Neural progenitor cell (in vitro differentiated cells): ENCODE results near the gene UGGT1. TPM values are rescaled to one million over a fixed set of nuclear protein-coding genes. Genes with fewer than 3 reads are reported as not detected.

Source experiments
- DNase-seq: peaks from one replicate; pipeline ENCODE4 v3.0.0-alpha.2; 2016; ENCODE audit warnings: low spot score
- H2AFZ ChIP-seq: fragments of 200-600 bp; sonication (generic); replicated peaks from 2 replicates; pipeline ENCODE4 v1.6.1; 2016; ENCODE audit warnings: antibody characterized with exemption
- H3F3A ChIP-seq: fragments of 200-600 bp; sonication (generic); 2 replicates; pipeline ENCODE4 v1.6.1; 2016; ENCODE audit warnings: antibody characterized with exemption, low read depth
- H3K27ac ChIP-seq: fragments of 200-600 bp; sonication (generic); 2 replicates; pipeline ENCODE4 v1.5.1; 2016; ENCODE audit warnings: mild to moderate bottlenecking
- H3K27me3 ChIP-seq: fragments of 200-600 bp; sonication (generic); 2 replicates; pipeline ENCODE4 v1.6.1; 2016; ENCODE audit warnings: mild to moderate bottlenecking, moderate library complexity
- H3K36me3 ChIP-seq: fragments of 200-600 bp; sonication (generic); 2 replicates; pipeline ENCODE4 v1.5.1; 2016
- H3K4me1 ChIP-seq: fragments of 200-600 bp; sonication (generic); 2 replicates; pipeline ENCODE4 v1.6.1; 2016; ENCODE audit warnings: mixed run types
- H3K4me2 ChIP-seq: fragments of 200-600 bp; sonication (generic); 2 replicates; pipeline ENCODE4 v1.6.1; 2016
- H3K4me3 ChIP-seq: fragments of 200-600 bp; sonication (generic); 2 replicates; pipeline ENCODE4 v1.5.1; 2016
- H3K79me2 ChIP-seq: fragments of 200-600 bp; sonication (generic); 2 replicates; pipeline ENCODE4 v1.6.1; 2016; ENCODE audit warnings: low read depth
- H3K9ac ChIP-seq: fragments of 200-600 bp; sonication (generic); 2 replicates; pipeline ENCODE4 v1.6.1; 2016
- H3K9me3 ChIP-seq: fragments of 200-600 bp; sonication (generic); 2 replicates; pipeline ENCODE4 v1.5.1; 2016; ENCODE audit warnings: low read depth
- H4K20me1 ChIP-seq: fragments of 200-600 bp; sonication (generic); 2 replicates; pipeline ENCODE4 v1.6.1; 2016; ENCODE audit warnings: low read depth
- H3K27ac Mint-ChIP-seq: 3 replicates; pipeline ENCODE4 v1.8.0; 2021; ENCODE audit warnings: mixed read lengths
- H3K27me3 Mint-ChIP-seq: 2 replicates; pipeline ENCODE4 v1.8.0; 2022; ENCODE audit warnings: low read depth, mild to moderate bottlenecking, inconsistent platforms, moderate library complexity, mixed read lengths; ENCODE audit not compliant: insufficient read depth
- H3K36me3 Mint-ChIP-seq: 3 replicates; pipeline ENCODE4 v1.8.0; 2021; ENCODE audit warnings: mixed read lengths
- H3K4me1 Mint-ChIP-seq: 3 replicates; pipeline ENCODE4 v1.8.0; 2021; ENCODE audit warnings: mixed read lengths
- H3K4me3 Mint-ChIP-seq: 3 replicates; pipeline ENCODE4 v1.8.0; 2021; ENCODE audit warnings: mild to moderate bottlenecking, moderate library complexity, mixed read lengths
- H3K9me3 Mint-ChIP-seq: 3 replicates; pipeline ENCODE4 v1.8.0; 2020; ENCODE audit warnings: mixed read lengths
- CTCF ChIP-seq: fragments of 200-600 bp; sonication (generic); IDR thresholded peaks from 2 replicates; pipeline ENCODE4 v1.5.1; 2017; ENCODE audit warnings: antibody characterized with exemption, mild to moderate bottlenecking
- EZH2 ChIP-seq: fragments of 200-600 bp; sonication (generic); IDR thresholded peaks from 2 replicates; pipeline ENCODE4 v1.6.1; 2017; ENCODE audit warnings: antibody characterized with exemption, mild to moderate bottlenecking, moderate library complexity
- EZH2phosphoT487 ChIP-seq: fragments of 200-600 bp; sonication (generic); IDR thresholded peaks from 2 replicates; pipeline ENCODE4 v1.6.1; 2017; ENCODE audit warnings: antibody characterized with exemption
- total RNA-seq: library from RNA; depleted of rRNA; stranded (reverse); fragments of >200 nt; gene quantifications from 2 replicates; pipeline ENCODE4 v1.2.3, GENCODE V29; 2015; ENCODE audit warnings: low replicate concordance

Gene UGGT1
- total RNA-seq, 1 donor from 2014 or later = 56.3 TPM

DNA sequence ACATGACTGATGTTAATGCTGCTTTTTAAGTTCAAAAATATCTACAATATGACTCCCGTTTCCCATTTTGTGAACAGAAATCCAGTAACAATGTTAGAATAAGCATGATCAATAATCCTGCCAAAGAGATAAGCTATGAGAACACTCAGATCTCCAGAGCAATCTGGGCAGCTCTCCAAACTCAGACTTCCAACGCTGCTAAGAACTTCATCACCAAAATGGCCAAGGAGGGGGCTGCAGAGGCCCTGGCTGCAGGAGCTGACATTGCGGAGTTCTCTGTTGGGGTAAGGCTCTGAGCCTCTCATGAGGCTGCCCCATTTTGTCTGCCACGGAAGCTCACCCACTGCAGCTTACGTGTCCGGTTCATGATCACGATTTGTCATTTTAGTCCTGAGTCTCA is 68.4 kb downstream of the UGGT1 start:
- no peaks in the 10 kb centered on the region for H3K27me3 ChIP-seq
- H3K4me1 ChIP-seq = no peaks in the 10 kb centered on the region
- H3K9me3 ChIP-seq = no peaks in the 10 kb centered on the region
- Mint-ChIP-seq H3K27ac (no peak overlapping the region), H3K4me1 (no peaks in the 10 kb centered on the region), H3K4me3 (no peak overlapping the region), H3K27me3 (no peaks in the 10 kb centered on the region), H3K36me3 (peaks cover 12% of the 10 kb centered on the region), H3K9me3 (no peaks in the 10 kb centered on the region)
- H3K9ac ChIP-seq = no peak overlapping the region
- H3K27ac ChIP-seq = no peak overlapping the region
- H3K36me3 ChIP-seq = peaks cover 7% of the 10 kb centered on the region
- no peak overlapping the region for H3K4me2 ChIP-seq
- no peak for DNase-seq
- H3K4me3 ChIP-seq = no peak overlapping the region
- no peak overlapping the region for H2AFZ ChIP-seq
- H3K79me2 ChIP-seq = no peaks in the 10 kb centered on the region
- no peak for TF ChIP-seq EZH2phosphoT487
- TF ChIP-seq CTCF = no peak
- TF ChIP-seq EZH2 = no peak
- H3F3A ChIP-seq = no peaks in the 10 kb centered on the region
- no peaks in the 10 kb centered on the region for H4K20me1 ChIP-seq

DNA sequence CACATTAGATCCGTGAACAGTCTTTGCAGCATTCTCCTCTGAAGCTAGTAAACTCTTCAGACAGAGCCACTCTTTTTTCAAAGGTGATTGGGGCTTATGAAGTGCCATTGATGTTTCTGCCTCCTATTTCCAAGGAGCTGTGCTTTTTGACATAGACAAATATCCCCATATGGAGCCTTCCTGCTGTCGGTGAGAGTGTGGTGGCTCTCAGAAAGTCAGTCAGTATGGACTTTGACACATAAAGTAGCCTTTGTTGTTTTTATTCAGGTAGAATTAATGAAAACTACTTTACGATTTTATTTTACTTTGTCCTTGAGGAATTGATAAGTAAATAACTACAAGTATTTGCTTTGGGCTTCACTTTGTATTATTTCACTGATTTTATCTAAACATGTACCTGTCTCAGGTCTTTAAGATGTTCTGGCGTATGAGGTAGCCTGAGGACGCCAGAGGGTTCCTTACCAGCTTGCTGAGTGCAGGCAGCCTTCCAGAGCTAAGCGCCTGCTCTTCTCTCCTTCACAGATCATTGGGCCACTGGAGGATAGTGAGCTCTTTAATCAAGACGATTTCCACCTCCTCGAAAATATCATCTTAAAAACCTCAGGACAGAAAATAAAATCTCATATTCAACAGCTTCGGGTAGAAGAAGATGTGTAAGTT is 69.7 kb downstream of the UGGT1 start:
- H3K9me3 ChIP-seq = no peaks in the 10 kb centered on the region
- H3K36me3 Mint-ChIP-seq = peaks cover 12% of the 10 kb centered on the region

GRCh38 chr2:128162266-128162665 is 71.3 kb downstream of the UGGT1 start:
- no peak for DNase-seq
- H3K4me3 ChIP-seq = no peak overlapping the region
- no peaks in the 10 kb centered on the region for H3K9me3 ChIP-seq
- H3K79me2 ChIP-seq = no peaks in the 10 kb centered on the region
- no peak overlapping the region for H3K4me2 ChIP-seq
- no peak overlapping the region for H2AFZ ChIP-seq
- Mint-ChIP-seq H3K9me3 (no peaks in the 10 kb centered on the region), H3K27ac (no peak overlapping the region), H3K36me3 (peaks cover 15% of the 10 kb centered on the region), H3K4me3 (no peak overlapping the region), H3K4me1 (no peaks in the 10 kb centered on the region), H3K27me3 (no peaks in the 10 kb centered on the region)
- no peaks in the 10 kb centered on the region for H3F3A ChIP-seq
- no peak overlapping the region for H3K27ac ChIP-seq
- H4K20me1 ChIP-seq = no peaks in the 10 kb centered on the region
- no peak for TF ChIP-seq EZH2phosphoT487
- TF ChIP-seq CTCF = no peak
- TF ChIP-seq EZH2 = no peak
- no peaks in the 10 kb centered on the region for H3K27me3 ChIP-seq
- no peak overlapping the region for H3K9ac ChIP-seq
- H3K4me1 ChIP-seq = no peaks in the 10 kb centered on the region
- peaks cover 4% of the 10 kb centered on the region for H3K36me3 ChIP-seq

More for the DNA sequence above, 69.7 kb downstream of the UGGT1 start:
- Histone ChIP-seq H3K36me3 (peaks cover 4% of the 10 kb centered on the region), H3F3A (no peaks in the 10 kb centered on the region), H3K9ac (no peak overlapping the region), H3K4me1 (no peaks in the 10 kb centered on the region), H3K4me3 (no peak overlapping the region), H2AFZ (no peak overlapping the region), H4K20me1 (no peaks in the 10 kb centered on the region), H3K27me3 (no peaks in the 10 kb centered on the region), H3K79me2 (no peaks in the 10 kb centered on the region), H3K4me2 (no peak overlapping the region), H3K27ac (no peak overlapping the region)
- no peak for DNase-seq
- no peaks in the 10 kb centered on the region for H3K9me3 Mint-ChIP-seq
- TF ChIP-seq EZH2 = no peak
- no peak for TF ChIP-seq CTCF
- TF ChIP-seq EZH2phosphoT487 = no peak
- no peaks in the 10 kb centered on the region for H3K27me3 Mint-ChIP-seq
- no peak overlapping the region for H3K27ac Mint-ChIP-seq
- H3K4me1 Mint-ChIP-seq = no peaks in the 10 kb centered on the region
- no peak overlapping the region for H3K4me3 Mint-ChIP-seq
